ENCODE data around the gene CHRNA9. TPM values are rescaled to one million over a fixed set of nuclear protein-coding genes. Genes with fewer than 3 reads are reported as not detected.

Gene CHRNA9
- total RNA-seq, 6 experiments from 2014 or later, result not detected

DNA sequence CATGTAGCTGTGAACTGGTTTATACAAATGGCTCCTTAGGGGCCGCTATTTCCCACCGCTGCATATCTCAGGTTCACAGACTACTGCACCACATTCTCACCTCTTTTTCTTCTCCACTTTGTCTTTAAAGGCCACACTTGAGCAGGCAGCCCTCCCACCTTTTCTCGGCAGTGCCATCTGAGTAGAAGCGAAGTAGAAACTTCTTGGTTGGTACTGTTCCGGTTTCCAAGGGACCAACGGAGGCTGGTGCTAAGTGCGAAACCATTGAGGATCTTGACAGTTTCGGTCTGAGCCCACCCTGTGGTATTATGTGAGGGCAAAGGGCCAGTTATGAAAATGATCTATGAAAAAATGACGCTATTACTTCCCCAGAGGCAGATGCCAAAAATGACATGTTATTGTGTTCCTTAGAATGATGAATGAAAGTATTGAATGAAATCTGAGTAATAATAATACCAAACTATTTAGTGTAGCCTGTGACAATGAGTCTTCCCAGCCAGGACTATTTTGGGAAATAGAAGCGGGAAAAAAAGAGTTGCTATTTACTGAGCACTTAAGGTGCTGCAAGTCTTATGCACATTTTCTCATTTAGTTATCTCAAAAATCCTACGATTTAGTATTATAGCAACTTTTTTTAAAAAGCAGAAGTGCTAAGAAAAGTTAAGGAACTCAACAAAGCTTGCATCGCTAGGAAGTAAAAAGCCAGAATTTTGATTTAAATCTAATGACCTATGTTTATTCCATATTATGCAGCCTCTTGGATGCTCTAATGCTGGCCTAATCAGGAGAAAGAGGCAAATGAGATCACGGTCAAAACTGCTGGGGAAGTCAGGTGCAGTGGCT lies 29.6 kb upstream of the CHRNA9 start:
- intact Hi-C loops (cut with DNase I), result loop anchor here (10.0 kb wide), 2 partner anchors 131 to 161 kb away; no protein-coding TSS in a partner anchor
- Histone ChIP-seq H3K4me3 (no peak overlapping the region), H3K27ac (no peak overlapping the region), H3K9me3 (no peaks in the 10 kb centered on the region), H3K4me1 (no peaks in the 10 kb centered on the region), H3K27me3 (no peaks in the 10 kb centered on the region), H3K36me3 (no peaks in the 10 kb centered on the region)
- DNase-seq, result no peak
- ATAC-seq, result no peak
- TF ChIP-seq POLR2A (IDR thresholded peaks at IDR 0.05), result no peak
- WGBS (ENCODE audit: insufficient coverage, low coverage, low lambda C conversion rate, missing lambda C conversion rate), result 52% methylated on average over 13 of the region's 13 CpGs

DNA sequence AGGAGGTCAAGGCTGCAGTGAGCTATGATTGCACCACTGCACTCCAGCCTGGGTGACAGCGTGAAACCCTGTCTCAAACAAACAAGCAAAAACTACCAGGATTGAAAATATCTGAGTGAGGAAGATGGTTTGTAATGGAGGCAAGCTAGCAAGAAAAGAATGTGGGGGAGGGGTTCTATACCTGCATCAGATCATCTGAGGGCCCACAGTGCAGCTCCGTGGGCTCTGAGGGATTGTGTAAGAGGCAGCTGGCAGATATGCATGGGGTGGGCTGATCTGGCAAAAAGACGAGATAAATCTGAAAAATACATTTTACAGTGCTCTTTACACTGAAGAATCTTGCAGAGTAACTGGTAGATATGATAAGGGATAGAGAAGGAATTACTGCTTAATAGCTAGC lies 28.9 kb upstream of the CHRNA9 start:
- 27% methylated on average over 3 of the region's 3 CpGs for WGBS (ENCODE audit: insufficient coverage, low coverage, low lambda C conversion rate, missing lambda C conversion rate)
- ATAC-seq, result no peak
- intact Hi-C loops (cut with DNase I), result loop anchor here (10.0 kb wide), 2 partner anchors 131 to 161 kb away; no protein-coding TSS in a partner anchor

GRCh38 chr4:40306976-40307375 lies 28.2 kb upstream of the CHRNA9 start:
- DNase-seq (no peak), ATAC-seq (no peak)
- intact Hi-C loops (cut with DNase I), result loop anchor here (10.0 kb wide), 2 partner anchors 132 to 162 kb away; no protein-coding TSS in a partner anchor
- no peaks in the 10 kb centered on the region for H3K36me3 ChIP-seq
- no peak overlapping the region for H3K27ac ChIP-seq
- 68% methylated on average over 3 of the region's 3 CpGs for WGBS (ENCODE audit: insufficient coverage, low coverage, low lambda C conversion rate, missing lambda C conversion rate)
- H3K27me3 ChIP-seq, result no peaks in the 10 kb centered on the region
- no peak overlapping the region for H3K4me3 ChIP-seq
- TF ChIP-seq CTCF (IDR thresholded peaks at IDR 0.05) (no peak), POLR2A (IDR thresholded peaks at IDR 0.05) (no peak)
- H3K4me1 ChIP-seq, result no peaks in the 10 kb centered on the region
- H3K9me3 ChIP-seq, result no peaks in the 10 kb centered on the region

More for the DNA sequence above, 28.9 kb upstream of the CHRNA9 start:
- DNase-seq, result no peak
- Histone ChIP-seq H3K36me3 (no peaks in the 10 kb centered on the region), H3K4me3 (no peak overlapping the region), H3K9me3 (no peaks in the 10 kb centered on the region), H3K27me3 (no peaks in the 10 kb centered on the region), H3K4me1 (no peaks in the 10 kb centered on the region), H3K27ac (no peak overlapping the region)
- TF ChIP-seq CTCF (IDR thresholded peaks at IDR 0.05) (no peak), POLR2A (IDR thresholded peaks at IDR 0.05) (no peak)

DNA sequence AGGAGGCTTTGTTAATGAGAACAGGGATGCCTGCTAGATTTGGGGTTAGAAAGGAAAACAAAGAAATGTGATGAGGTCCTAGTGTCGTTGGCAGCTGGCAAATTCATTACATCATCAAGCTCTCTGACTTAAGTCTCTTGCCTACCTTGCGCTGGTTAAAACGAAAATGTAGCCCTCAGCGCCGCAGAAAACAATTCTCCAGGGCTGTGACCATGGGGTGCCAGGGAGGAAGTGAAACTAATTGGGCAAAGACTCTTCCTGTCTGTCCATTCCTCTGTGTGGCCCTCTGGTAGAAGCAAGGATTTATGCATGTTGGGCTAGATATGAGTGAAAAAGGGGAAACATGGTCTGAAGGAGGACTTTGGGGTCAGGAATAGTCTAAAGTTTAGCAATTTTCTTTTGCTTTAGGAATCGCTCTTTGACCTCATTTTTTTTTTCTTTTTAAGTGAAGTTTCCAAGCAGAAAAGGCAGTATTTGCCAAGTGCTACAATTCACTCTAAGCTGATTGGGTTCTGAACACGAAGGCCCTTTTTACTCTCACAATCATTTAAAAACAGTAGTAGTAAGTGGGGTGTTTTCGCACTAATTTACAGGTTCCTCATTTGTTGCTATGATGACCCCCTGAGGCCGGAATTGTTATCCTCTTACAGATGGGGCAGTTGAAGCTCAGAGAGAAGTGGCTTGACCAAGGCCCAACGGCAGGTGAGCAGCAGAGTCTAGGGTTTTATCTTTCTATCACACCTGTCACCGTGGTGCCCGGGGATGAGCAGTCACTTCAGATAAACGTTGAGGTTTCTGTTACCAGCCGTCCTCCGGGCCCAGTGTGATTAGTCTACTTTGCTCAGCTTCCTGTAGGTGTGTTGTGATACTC lies 27.3 kb upstream of the CHRNA9 start:
- Histone ChIP-seq H3K4me3 (no peak overlapping the region), H3K27me3 (no peaks in the 10 kb centered on the region), H3K27ac (peak overlapping the region in 1 of 3 donors; percentile 14), H3K4me1 (no peaks in the 10 kb centered on the region), H3K36me3 (no peaks in the 10 kb centered on the region), H3K9me3 (no peaks in the 10 kb centered on the region)
- DNase-seq (no peak), ATAC-seq (peak; percentile 30 to 61 (median 40))
- intact Hi-C loops (cut with DNase I), result loop anchor here (10.0 kb wide), 2 partner anchors 133 to 163 kb away; no protein-coding TSS in a partner anchor
- WGBS (ENCODE audit: insufficient coverage, low coverage, low lambda C conversion rate, missing lambda C conversion rate), result 41% methylated on average over 15 of the region's 15 CpGs
- TF ChIP-seq POLR2A (IDR thresholded peaks at IDR 0.05) (no peak), CTCF (IDR thresholded peaks at IDR 0.05) (no peak)

All from right lobe of liver (tissue), 6 donors.